ENCODE measurements around the gene NIPSNAP2. TPM values are rescaled to one million over a fixed set of nuclear protein-coding genes. Genes with fewer than 3 reads are reported as not detected.

The NIPSNAP2 gene
- total and polyA plus RNA-seq, 2 of the 13 experiments (the other 11 are each of a cell fraction or from before 2014, with no cell fraction given), result 40.3 to 61.5 TPM

GRCh38 chr7:55964261-55965099 is at the start of gene NIPSNAP2 (continued):
- TF ChIP-seq ZHX1 (CRISPR knock-in tag; IDR thresholded peaks at IDR 0.05; ENCODE audit: low read depth) (0 out of 2 replicates have a peak, but pooled peaks have one; percentile 49), LCORL (IDR thresholded peaks at IDR 0.05) (no peak), LCORL (CRISPR knock-in tag; IDR thresholded peaks at IDR 0.05) (peak; percentile 66; the same call in 1 of the 2 replicates), ZSCAN22 (CRISPR knock-in tag; IDR thresholded peaks at IDR 0.05) (no peak), ETS1 (CRISPR knock-in tag; IDR thresholded peaks at IDR 0.05) (0 out of 2 replicates have a peak, but pooled peaks have one; percentile 40), NR2C2 (CRISPR knock-in tag; IDR thresholded peaks at IDR 0.05; ENCODE audit: borderline replicate concordance) (peak; percentile 23; the same call in 1 of the 2 replicates), MXD3 (CRISPR knock-in tag; IDR thresholded peaks at IDR 0.05) (peak; percentile 55; the same call in 1 of the 2 replicates), MED8 (CRISPR knock-in tag; IDR thresholded peaks at IDR 0.05; ENCODE audit: insufficient replicate concordance) (peak; percentile 59), HES4 (CRISPR knock-in tag; IDR thresholded peaks at IDR 0.05; ENCODE audit: borderline replicate concordance) (peak; percentile 48; the same call in 1 of the 2 replicates), PHF20 (CRISPR knock-in tag; IDR thresholded peaks at IDR 0.05) (peak; percentile 36), ZNF687 (CRISPR knock-in tag; IDR thresholded peaks at IDR 0.05) (peak; percentile 89), SP1 (IDR thresholded peaks at IDR 0.05) (no peak), SP1 (CRISPR knock-in tag; IDR thresholded peaks at IDR 0.05) (no peak), TEAD2 (CRISPR knock-in tag; IDR thresholded peaks at IDR 0.05) (no peak), CSRNP2 (CRISPR knock-in tag; conservative IDR thresholded peaks at IDR 0.05; ENCODE audit: low read depth) (no peak), THAP11 (CRISPR knock-in tag; IDR thresholded peaks at IDR 0.05) (peak; percentile 32; the same call in 1 of the 2 replicates)
